Measurements from ENCODE around the gene IREB2. TPM values are rescaled to one million over a fixed set of nuclear protein-coding genes. Genes with fewer than 3 reads are reported as not detected.

IREB2 gene
- total and polyA plus RNA-seq, 2 of the 13 experiments (the other 11 are each of a cell fraction or from before 2014, with no cell fraction given), result 24.2 to 30.4 TPM

DNA sequence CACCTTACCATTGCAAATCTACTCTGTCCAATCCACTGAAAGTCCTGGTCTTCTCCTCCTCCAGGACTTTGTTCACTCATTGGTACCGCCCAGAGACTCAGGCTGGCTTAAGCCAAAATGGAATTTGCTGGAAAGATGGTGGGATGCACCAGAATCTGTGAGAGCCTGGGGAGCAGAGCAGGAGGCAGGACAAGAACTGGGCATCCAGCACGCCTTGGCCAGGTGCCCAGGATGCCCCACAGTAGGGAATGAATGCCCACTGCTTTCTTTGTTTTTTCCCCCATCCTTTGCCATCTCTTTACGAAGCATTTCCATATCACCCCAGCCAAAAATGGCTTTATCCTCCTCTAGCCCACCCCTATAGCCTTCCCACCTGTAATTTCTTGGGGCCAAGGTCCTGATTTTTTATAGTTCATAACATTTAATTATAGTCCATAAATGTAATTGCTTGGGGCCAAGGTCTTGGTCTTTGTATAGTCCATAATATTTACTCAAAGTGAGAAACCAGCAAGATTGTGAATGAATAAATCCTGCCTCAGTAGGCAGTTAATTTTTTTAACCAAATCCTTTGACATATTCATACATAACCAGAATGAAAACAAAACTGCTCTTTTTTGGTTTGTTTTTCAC lies 23.3 kb upstream of the IREB2 start:
- H3K79me2 ChIP-seq (ENCODE audit: insufficient read depth, low read length), result no peaks in the 10 kb centered on the region
- WGBS (ENCODE audit: low lambda C conversion rate), result 42% methylated on average over 3 of the region's 3 CpGs
- H3K36me3 ChIP-seq (replicated peaks in 1 of 2; ENCODE audit: control insufficient read depth in 1 of 2, insufficient read depth in 2 of 2, low read length in 2 of 2), result no peaks in the 10 kb centered on the region
- ChIA-PET POLR2A (no interaction called here), CTCF (ENCODE audit: low intra/inter-chr PET ratio, low total read pairs) (interaction anchor here (2.6 kb wide), 1 partner anchor 106 kb away, joined by 12 read pairs; no protein-coding TSS in a partner anchor)
- intact Hi-C loops (cut with micrococcal nuclease; ENCODE audit: unreplicated experiment) (loop anchor here (2.0 kb wide), 1 partner anchor 106 kb away; no protein-coding TSS in a partner anchor), in situ Hi-C loops (cut with HindIII; ENCODE audit: extremely low pct_ligation_motif_present, low pct_unique_long_range_greater_than_20kb) (no loop called here)
- H3K4me1 ChIP-seq (ENCODE audit: insufficient read depth, low read length), result peaks cover 23% of the 10 kb centered on the region
- H3K4me2 ChIP-seq (ENCODE audit: low read depth, low read length), result no peak overlapping the region
- no peaks in the 10 kb centered on the region for H4K20me1 ChIP-seq (ENCODE audit: insufficient read depth, low read length)
- H3K27me3 ChIP-seq (ENCODE audit: control insufficient read depth in 1 of 2, insufficient read depth in 2 of 2, low read length in 2 of 2), result peaks cover 0 to 3% of the 10 kb centered on the region in 2 experiments; a peak in 1 of 5 replicates
- ATAC-seq (no peak), FAIRE-seq (no peak), DNase-seq (ENCODE audit: low spot score) (no peak)
- H3K27ac ChIP-seq (ENCODE audit: extremely low read length, insufficient read depth, low read length), result no peak overlapping the region
- no peaks in the 10 kb centered on the region for H3K9me3 ChIP-seq (ENCODE audit: low read length)
- no peak overlapping the region for H3K4me3 ChIP-seq (replicated peaks in 1 of 3; ENCODE audit: insufficient read depth in 1 of 3, low read depth in 2 of 3, low read length in 3 of 3)
- TF ChIP-seq MLLT10 (CRISPR knock-in tag; IDR thresholded peaks at IDR 0.05) (no peak), ZNF143 (CRISPR knock-in tag; IDR thresholded peaks at IDR 0.05) (no peak), ZNF773 (CRISPR knock-in tag; IDR thresholded peaks at IDR 0.05; ENCODE audit: borderline replicate concordance) (no peak), ZNF850 (CRISPR knock-in tag; conservative IDR thresholded peaks at IDR 0.05) (no peak), NR2F1 (CRISPR knock-in tag; IDR thresholded peaks at IDR 0.05) (no peak), DNMT1 (CRISPR knock-in tag; IDR thresholded peaks at IDR 0.05) (no peak), ZFP36L2 (CRISPR knock-in tag; IDR thresholded peaks at IDR 0.05) (no peak), NRL (CRISPR knock-in tag; IDR thresholded peaks at IDR 0.05; ENCODE audit: borderline replicate concordance) (no peak), ZNF329 (CRISPR knock-in tag; IDR thresholded peaks at IDR 0.05; ENCODE audit: low read depth) (no peak), SOX6 (IDR thresholded peaks at IDR 0.05) (no peak), SOX6 (CRISPR knock-in tag; IDR thresholded peaks at IDR 0.05) (no peak), ZNF296 (CRISPR knock-in tag; conservative IDR thresholded peaks at IDR 0.05) (no peak), SKIL (CRISPR knock-in tag; IDR thresholded peaks at IDR 0.05; ENCODE audit: borderline replicate concordance) (no peak), ZNF607 (CRISPR knock-in tag; IDR thresholded peaks at IDR 0.05; ENCODE audit: borderline replicate concordance) (no peak), CENPT (CRISPR knock-in tag; IDR thresholded peaks at IDR 0.05; ENCODE audit: low read depth) (no peak), SMAD1 (CRISPR knock-in tag; IDR thresholded peaks at IDR 0.05; ENCODE audit: borderline replicate concordance, low read depth) (no peak), CEBPB (IDR thresholded peaks at IDR 0.05; ENCODE audit: borderline replicate concordance, low read depth, low read length) (no peak), MYC (CRISPR knock-in tag; IDR thresholded peaks at IDR 0.05; ENCODE audit: borderline replicate concordance) (no peak), KDM2A (CRISPR knock-in tag; IDR thresholded peaks at IDR 0.05; ENCODE audit: borderline replicate concordance, low read depth) (no peak)
- TF ChIP-seq, protein P1, sequence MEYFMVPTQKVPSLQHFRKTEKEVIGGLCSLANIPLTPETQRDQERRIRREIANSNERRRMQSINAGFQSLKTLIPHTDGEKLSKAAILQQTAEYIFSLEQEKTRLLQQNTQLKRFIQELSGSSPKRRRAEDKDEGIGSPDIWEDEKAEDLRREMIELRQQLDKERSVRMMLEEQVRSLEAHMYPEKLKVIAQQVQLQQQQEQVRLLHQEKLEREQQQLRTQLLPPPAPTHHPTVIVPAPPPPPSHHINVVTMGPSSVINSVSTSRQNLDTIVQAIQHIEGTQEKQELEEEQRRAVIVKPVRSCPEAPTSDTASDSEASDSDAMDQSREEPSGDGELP (IDR thresholded peaks at IDR 0.05; ENCODE audit: borderline replicate concordance, low read depth), result no peak
- no peak overlapping the region for H3K9ac ChIP-seq (ENCODE audit: insufficient read depth, low read depth, low read length)
- no peak overlapping the region for H2AFZ ChIP-seq (ENCODE audit: low read length)
- no TSS peak for BruUV-seq (replicated peaks)

Data from HepG2 (cell line).